ENCODE results near the gene DSC1. TPM values are rescaled to one million over a fixed set of nuclear protein-coding genes. Genes with fewer than 3 reads are reported as not detected.

DSC1 gene, protein sequence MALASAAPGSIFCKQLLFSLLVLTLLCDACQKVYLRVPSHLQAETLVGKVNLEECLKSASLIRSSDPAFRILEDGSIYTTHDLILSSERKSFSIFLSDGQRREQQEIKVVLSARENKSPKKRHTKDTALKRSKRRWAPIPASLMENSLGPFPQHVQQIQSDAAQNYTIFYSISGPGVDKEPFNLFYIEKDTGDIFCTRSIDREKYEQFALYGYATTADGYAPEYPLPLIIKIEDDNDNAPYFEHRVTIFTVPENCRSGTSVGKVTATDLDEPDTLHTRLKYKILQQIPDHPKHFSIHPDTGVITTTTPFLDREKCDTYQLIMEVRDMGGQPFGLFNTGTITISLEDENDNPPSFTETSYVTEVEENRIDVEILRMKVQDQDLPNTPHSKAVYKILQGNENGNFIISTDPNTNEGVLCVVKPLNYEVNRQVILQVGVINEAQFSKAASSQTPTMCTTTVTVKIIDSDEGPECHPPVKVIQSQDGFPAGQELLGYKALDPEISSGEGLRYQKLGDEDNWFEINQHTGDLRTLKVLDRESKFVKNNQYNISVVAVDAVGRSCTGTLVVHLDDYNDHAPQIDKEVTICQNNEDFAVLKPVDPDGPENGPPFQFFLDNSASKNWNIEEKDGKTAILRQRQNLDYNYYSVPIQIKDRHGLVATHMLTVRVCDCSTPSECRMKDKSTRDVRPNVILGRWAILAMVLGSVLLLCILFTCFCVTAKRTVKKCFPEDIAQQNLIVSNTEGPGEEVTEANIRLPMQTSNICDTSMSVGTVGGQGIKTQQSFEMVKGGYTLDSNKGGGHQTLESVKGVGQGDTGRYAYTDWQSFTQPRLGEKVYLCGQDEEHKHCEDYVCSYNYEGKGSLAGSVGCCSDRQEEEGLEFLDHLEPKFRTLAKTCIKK
- not detected in 2 replicates for total RNA-seq (2013; cell fraction: nucleolus; rRNA removed)
- total RNA-seq (2014; rRNA removed) = 0.51 and 0.71 TPM in 2 replicates
- 0.64 and 0.67 TPM in 2 replicates for total RNA-seq (2014; rRNA removed; fragmentation: Illumina TruSeq; extraction: Trizol)
- total RNA-seq (2021) = 0.40 and 0.44 TPM in 2 replicates
- 0.05 TPM for polyA plus RNA-seq (2011; ENCODE audit: low read depth)
- not detected in 2 replicates for polyA plus RNA-seq (2011; rRNA removed)
- polyA plus RNA-seq (2011; cell fraction: cytosol; rRNA removed) = not detected in 2 replicates
- polyA plus RNA-seq (2011; cell fraction: nucleus; rRNA removed) = not detected in 2 replicates
- not detected in 2 replicates for polyA plus RNA-seq (2012)
- polyA plus RNA-seq (2014; fragmentation: Illumina TruSeq; extraction: Trizol) = 0.40 TPM in 2 replicates
- under 1 TPM; 0.35 to 0.84 TPM for polyA plus RNA-seq (2014; fragmentation: Nextera tagmentation; extraction: Ambion mirVana)
- polyA plus RNA-seq (2014; rRNA removed) = 0.14 and 0.24 TPM in 2 replicates
- under 1 TPM; 0.43 to 0.51 TPM for polyA plus RNA-seq (2016; fragmentation: Nextera tagmentation; extraction: Ambion mirVana)
- polyA minus RNA-seq (2011; rRNA and poly(A)+ RNA removed) = not detected in 2 replicates
- polyA minus RNA-seq (2011; cell fraction: cytosol; rRNA and poly(A)+ RNA removed) = not detected in 2 replicates
- under 0.01 TPM in 1 of 2 replicates, not detected in the other for polyA minus RNA-seq (2011; cell fraction: nucleus; rRNA and poly(A)+ RNA removed)
- not detected for Bru-seq, nascent RNA
- not detected for BruChase-seq, experiment 1, labeled RNA remaining after a 6-hour chase
- not detected for BruChase-seq, experiment 2, labeled RNA remaining after a 2-hour chase
- long read RNA-seq, experiment 1 = 0 reads
- long read RNA-seq, experiment 2 = 0 reads

- RAD21 ChIA-PET (ENCODE audit: unreplicated experiment) = no interaction called here
- Histone ChIP-seq H2AFZ (ENCODE audit: control insufficient read depth, low read depth, low read length) (peak within 1 kb of the TSS; percentile 2; the same call in 1 of the 2 replicates), H3K27me3 (replicated peaks in 1 of 2; ENCODE audit: control insufficient read depth in 2 of 2, insufficient read depth in 2 of 2, low read length in 1 of 2) (no peaks in the 10 kb centered on the region), H3K4me3 (no peak within 1 kb of the TSS), H3K9me3 (replicated peaks; ENCODE audit: control insufficient read depth, insufficient read depth, low read length) (no peaks in the 10 kb centered on the region), H3K9ac (ENCODE audit: control insufficient read depth, insufficient read depth, low read length) (no peak within 1 kb of the TSS), H3K4me1 (ENCODE audit: control insufficient read depth, insufficient read depth, low read length) (no peaks in the 10 kb centered on the region), H3K27ac (ENCODE audit: control insufficient read depth, insufficient read depth) (no peak within 1 kb of the TSS), H3K4me2 (ENCODE audit: control insufficient read depth, insufficient read depth) (no peak within 1 kb of the TSS), H4K20me1 (ENCODE audit: control insufficient read depth, insufficient read depth) (no peaks in the 10 kb centered on the region), H3K79me2 (ENCODE audit: control insufficient read depth, insufficient read depth, low read length) (no peaks in the 10 kb centered on the region), H3K36me3 (ENCODE audit: control insufficient read depth in 2 of 2, insufficient read depth in 2 of 2, low read length in 1 of 2) (no peaks in the 10 kb centered on the region)
- DNase-seq (ENCODE audit: low read depth, low spot score) = no peak
- SMC1A ChIA-PET (ENCODE audit: uncharacterized antibody, unreplicated experiment) = interaction anchor here (1.0 kb wide), 1 partner anchor 49 kb away, joined by 4 read pairs; no protein-coding TSS in a partner anchor
- CTCF ChIA-PET = interaction anchor here (1.0 to 1.1 kb wide), 2 partner anchors 15 to 262 kb away, joined by 3 read pairs; no protein-coding TSS in a partner anchor
- no TSS peak for BruUV-seq (replicated peaks)
- 0 out of 3 replicates have a peak, but pooled peaks have one; percentile 30 for ATAC-seq
- POLR2A ChIA-PET = no interaction called here
- intact Hi-C loops (cut with micrococcal nuclease; ENCODE audit: unreplicated experiment) = no loop called here
- FAIRE-seq = no peak
- in situ Hi-C loops (cut with MboI) = no loop called here
- WGBS (ENCODE audit: insufficient coverage, insufficient replicate concordance, low lambda C conversion rate, missing lambda C conversion rate) = 45% methylated on average over 5 of the region's 5 CpGs
- TF ChIP-seq MXI1 (IDR thresholded peaks at IDR 0.05; ENCODE audit: low read depth, low read length) = no peak
- no peak for TF ChIP-seq RELB (IDR thresholded peaks at IDR 0.05; ENCODE audit: low read depth)
- TF ChIP-seq NBN (IDR thresholded peaks at IDR 0.05) = no peak
- TF ChIP-seq EP300 (IDR thresholded peaks at IDR 0.05; ENCODE audit: borderline replicate concordance in 1 of 2, control insufficient read depth in 1 of 2, low read depth in 2 of 2, low read length in 2 of 2) = no peak
- TF ChIP-seq RFX5 (IDR thresholded peaks at IDR 0.05; ENCODE audit: low read depth, low read length) = no peak
- TF ChIP-seq ZSCAN29 (IDR thresholded peaks at IDR 0.05) = no peak
- TF ChIP-seq, protein P1, sequence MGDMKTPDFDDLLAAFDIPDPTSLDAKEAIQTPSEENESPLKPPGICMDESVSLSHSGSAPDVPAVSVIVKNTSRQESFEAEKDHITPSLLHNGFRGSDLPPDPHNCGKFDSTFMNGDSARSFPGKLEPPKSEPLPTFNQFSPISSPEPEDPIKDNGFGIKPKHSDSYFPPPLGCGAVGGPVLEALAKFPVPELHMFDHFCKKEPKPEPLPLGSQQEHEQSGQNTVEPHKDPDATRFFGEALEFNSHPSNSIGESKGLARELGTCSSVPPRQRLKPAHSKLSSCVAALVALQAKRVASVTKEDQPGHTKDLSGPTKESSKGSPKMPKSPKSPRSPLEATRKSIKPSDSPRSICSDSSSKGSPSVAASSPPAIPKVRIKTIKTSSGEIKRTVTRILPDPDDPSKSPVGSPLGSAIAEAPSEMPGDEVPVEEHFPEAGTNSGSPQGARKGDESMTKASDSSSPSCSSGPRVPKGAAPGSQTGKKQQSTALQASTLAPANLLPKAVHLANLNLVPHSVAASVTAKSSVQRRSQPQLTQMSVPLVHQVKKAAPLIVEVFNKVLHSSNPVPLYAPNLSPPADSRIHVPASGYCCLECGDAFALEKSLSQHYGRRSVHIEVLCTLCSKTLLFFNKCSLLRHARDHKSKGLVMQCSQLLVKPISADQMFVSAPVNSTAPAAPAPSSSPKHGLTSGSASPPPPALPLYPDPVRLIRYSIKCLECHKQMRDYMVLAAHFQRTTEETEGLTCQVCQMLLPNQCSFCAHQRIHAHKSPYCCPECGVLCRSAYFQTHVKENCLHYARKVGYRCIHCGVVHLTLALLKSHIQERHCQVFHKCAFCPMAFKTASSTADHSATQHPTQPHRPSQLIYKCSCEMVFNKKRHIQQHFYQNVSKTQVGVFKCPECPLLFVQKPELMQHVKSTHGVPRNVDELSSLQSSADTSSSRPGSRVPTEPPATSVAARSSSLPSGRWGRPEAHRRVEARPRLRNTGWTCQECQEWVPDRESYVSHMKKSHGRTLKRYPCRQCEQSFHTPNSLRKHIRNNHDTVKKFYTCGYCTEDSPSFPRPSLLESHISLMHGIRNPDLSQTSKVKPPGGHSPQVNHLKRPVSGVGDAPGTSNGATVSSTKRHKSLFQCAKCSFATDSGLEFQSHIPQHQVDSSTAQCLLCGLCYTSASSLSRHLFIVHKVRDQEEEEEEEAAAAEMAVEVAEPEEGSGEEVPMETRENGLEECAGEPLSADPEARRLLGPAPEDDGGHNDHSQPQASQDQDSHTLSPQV (IDR thresholded peaks at IDR 0.05) = no peak
- no peak for TF ChIP-seq RAD21 (IDR thresholded peaks at IDR 0.05; ENCODE audit: insufficient read depth, low read depth, low read length)
- no peak for TF ChIP-seq KLF5 (IDR thresholded peaks at IDR 0.05; ENCODE audit: partially characterized antibody)
Observed at GRCh38 chr18:31162825-31163435, at the start of gene DSC1. DSC1 (minus strand) TSS chr18:31162856; CDS start chr18:31162594, 262 bp downstream.
